Transverse colon (tissue), 4 donors: Measurements from ENCODE around the gene PNKD. TPM values are rescaled to one million over a fixed set of nuclear protein-coding genes. Genes with fewer than 3 reads are reported as not detected.

ENCODE experiments used
- DNase-seq: peaks from one replicate; pipeline ENCODE4 v3.0.0-alpha.2; 2019
- H3K27ac ChIP-seq, 4 donors: fragments of 200-600 bp; sonication (generic); 2 replicates each; pipeline ENCODE4 v1.5.1; 2016 to 2018; ENCODE audit warnings: inconsistent platforms in 4 of 4
- H3K27me3 ChIP-seq: fragments of 200-600 bp; sonication (generic); 2 replicates; pipeline ENCODE4 v1.5.1; 2017; ENCODE audit warnings: inconsistent platforms
- H3K36me3 ChIP-seq, 4 donors: fragments of 200-600 bp; sonication (generic); 2 replicates each; pipeline ENCODE4 v1.5.1; 2017 to 2019; ENCODE audit warnings: inconsistent platforms in 4 of 4
- H3K4me1 ChIP-seq, 4 donors: fragments of 200-600 bp; sonication (generic); 2 replicates each; pipeline ENCODE4 v1.5.1; 2017 to 2020; ENCODE audit warnings: inconsistent platforms in 4 of 4
- H3K4me3 ChIP-seq, 4 donors: fragments of 200-600 bp; sonication (generic); 1 replicate in 1 of 4; 2 replicates in 3 of 4; pipeline versions ENCODE4 v1.5.1 to v1.6.1; 2017 to 2019; ENCODE audit warnings: inconsistent platforms in 4 of 4
- H3K9me3 ChIP-seq, 2 donors: fragments of 200-600 bp; sonication (generic); 2 replicates each; pipeline ENCODE4 v1.5.1; 2017 to 2019; ENCODE audit warnings: inconsistent platforms in 2 of 2
- CTCF ChIP-seq, 5 experiments: fragments of 200-600 bp in 3 of 5; fragments of 450-650 bp in 2 of 5; sonication (generic) in 3 of 5; IDR thresholded peaks; 1 replicate in 2 of 5; 2 replicates in 3 of 5; pipeline ENCODE4 v1.5.1; 2016 to 2017; ENCODE audit warnings: antibody characterized with exemption in 5 of 5, inconsistent platforms in 3 of 5, mild to moderate bottlenecking in 2 of 5, moderate library complexity in 1 of 5
- EP300 ChIP-seq: sonication (generic); formaldehyde crosslinking; IDR thresholded peaks from one replicate; pipeline ENCODE4 v1.6.1; 2017; ENCODE audit warnings: antibody characterized with exemption, low read depth
- POLR2A ChIP-seq: fragments of 450-650 bp; IDR thresholded peaks from one replicate; pipeline ENCODE4 v1.6.1; 2016; ENCODE audit warnings: antibody characterized with exemption, mild to moderate bottlenecking, moderate library complexity
- POLR2AphosphoS5 ChIP-seq, 3 donors: sonication (generic); formaldehyde crosslinking; IDR thresholded peaks; one replicate each; pipeline ENCODE4 v1.6.1; 2016; ENCODE audit warnings: antibody characterized with exemption in 3 of 3
- WGBS, 2 donors: methylation state at CpG; one replicate each; pipeline ENCODE4 v1.1.5; 2018; ENCODE audit warnings: low coverage in 1 of 2; 5-methylcytosine and 5-hydroxymethylcytosine counted together
- in situ Hi-C, 4 donors: fragments of 200-750 bp; cut with MboI; loops; one replicate each; pipeline versions ENCODE4 v1.15.0 to v1.15.1; 2017; ENCODE audit warnings: low sequenced_read_pairs in 3 of 4, low pct_ligation_motif_present in 1 of 4, low pct_unique_long_range_greater_than_20kb in 1 of 4
- intact Hi-C: fragments of 100-400 bp; cut with DNase I; formaldehyde crosslinking; loops from one replicate; pipeline ENCODE4 v1.15.1; 2023; ENCODE audit warnings: low total_unique reads
- total RNA-seq, 4 donors: library from RNA; depleted of rRNA; stranded (reverse); fragments of >200 nt; gene quantifications; one replicate each; pipeline ENCODE4 v1.1.0, GENCODE V29; 2016

PNKD gene
- total RNA-seq, 4 donors from 2014 or later: 14.3 to 111 (median 100) TPM

- H3K9me3 ChIP-seq: no peaks in the 10 kb centered on the region
- peak in 1 of 5 experiments; percentile 13 for TF ChIP-seq CTCF (IDR thresholded peaks at IDR 0.05)
- TF ChIP-seq POLR2AphosphoS5 (IDR thresholded peaks at IDR 0.05): peak in 1 of 3 donors; percentile 21
- no peak for TF ChIP-seq POLR2A
- no peak for TF ChIP-seq EP300
- DNase-seq: peak; percentile 52
- peak overlapping the region in 2 of 4 donors; percentile 1 to 15 for H3K4me3 ChIP-seq
- 0 to 31% methylated on average over 1 to 17 of the region's 17 CpGs for WGBS, 2 donors
- peaks cover 0 to 16% (median 8%) of the 10 kb centered on the region in 4 donors for H3K36me3 ChIP-seq
- H3K27ac ChIP-seq: peak overlapping the region; percentile 83 to 90 (median 86)
- peaks cover 61 to 79% (median 71%) of the 10 kb centered on the region in 4 donors for H3K4me1 ChIP-seq
- in situ Hi-C loops: no loop called here
- no peaks in the 10 kb centered on the region for H3K27me3 ChIP-seq
- intact Hi-C loops: no loop called here
Measured at GRCh38 chr2:218263817-218264641, 6.3 kb upstream of the PNKD start.

GRCh38 chr2:218264773-218265561 is 5.4 kb upstream of the PNKD start:
- TF ChIP-seq POLR2A (peak; percentile 40), EP300 (no peak), POLR2AphosphoS5 (IDR thresholded peaks at IDR 0.05) (peak; percentile 26 to 57 (median 53))
- peak; percentile 80 for DNase-seq
- Histone ChIP-seq H3K9me3 (no peaks in the 10 kb centered on the region), H3K4me1 (peaks cover 59 to 72% (median 67%) of the 10 kb centered on the region in 4 donors), H3K27ac (peak overlapping the region; percentile 83 to 90 (median 86)), H3K36me3 (peaks cover 0 to 16% (median 8%) of the 10 kb centered on the region in 4 donors), H3K27me3 (no peaks in the 10 kb centered on the region), H3K4me3 (peak overlapping the region in 1 of 4 donors; percentile 15)
- 49% methylated on average over 21 of the region's 22 CpGs; no CpG with 5 or more reads in 1 of the 2 donors for WGBS, 2 donors
- intact Hi-C loops: no loop called here
- in situ Hi-C loops: no loop called here

GRCh38 chr2:218265626-218266025 is 4.7 kb upstream of the PNKD start:
- Histone ChIP-seq H3K4me3 (no peak overlapping the region), H3K36me3 (peaks cover 0 to 16% (median 8%) of the 10 kb centered on the region in 4 donors), H3K27ac (peak overlapping the region; percentile 83 to 90 (median 86)), H3K9me3 (no peaks in the 10 kb centered on the region), H3K4me1 (peaks cover 52 to 65% (median 60%) of the 10 kb centered on the region in 4 donors), H3K27me3 (no peaks in the 10 kb centered on the region)
- TF ChIP-seq CTCF (IDR thresholded peaks at IDR 0.05): no peak
- TF ChIP-seq EP300: no peak
- intact Hi-C loops (no loop called here), in situ Hi-C loops (no loop called here)
- no peak for DNase-seq
- WGBS, 2 donors: 90 to 100% methylated on average over 1 to 8 of the region's 8 CpGs

GRCh38 chr2:218266316-218266979 is 3.9 kb upstream of the PNKD start:
- peaks cover 49 to 65% (median 58%) of the 10 kb centered on the region in 4 donors for H3K4me1 ChIP-seq
- no peaks in the 10 kb centered on the region for H3K27me3 ChIP-seq
- intact Hi-C loops (no loop called here), in situ Hi-C loops (no loop called here)
- no peak for DNase-seq
- TF ChIP-seq POLR2A (no peak), CTCF (IDR thresholded peaks at IDR 0.05) (no peak), POLR2AphosphoS5 (IDR thresholded peaks at IDR 0.05) (no peak), EP300 (no peak)
- no peak overlapping the region for H3K27ac ChIP-seq
- H3K36me3 ChIP-seq: peaks cover 0 to 16% (median 8%) of the 10 kb centered on the region in 4 donors
- no peaks in the 10 kb centered on the region for H3K9me3 ChIP-seq
- H3K4me3 ChIP-seq: no peak overlapping the region
- 92 to 100% methylated on average over 1 to 15 of the region's 15 CpGs for WGBS, 2 donors
